HCT116 (cell line): ENCODE results near the gene DLG2. TPM values are rescaled to one million over a fixed set of nuclear protein-coding genes. Genes with fewer than 3 reads are reported as not detected.

Experiments
- ATAC-seq: fragments of 200-7000 bp; cut with Tn5 transposase; 2 replicates; pipeline ENCODE4 v1.9.1; 2020; ENCODE audit warnings: mild to moderate bottlenecking, moderate library complexity
- BruUV-seq: library from RNA; stranded (reverse); fragments of 400-500 nt; replicated peaks from 2 replicates; lab custom pipeline; 2021; lab: Mats Ljungman, UMichigan
- CTCF ChIA-PET: fragments of 300-600 bp; sonication (Branson Sonifier 250); formaldehyde crosslinking; loops from one replicate; lab custom pipeline; 2021; ENCODE audit warnings: antibody characterized with exemption; lab: Charles Lee
- POLR2A ChIA-PET: fragments of 300-600, 350-600 bp; sonication (Branson Sonifier 250); formaldehyde crosslinking; loops from one replicate; lab custom pipeline; 2021; ENCODE audit warnings: antibody characterized with exemption; lab: Charles Lee
- RAD21 ChIA-PET, 2 experiments: fragments of 300-600 bp; sonication (Branson Sonifier 250); formaldehyde crosslinking; loops; one replicate each; lab custom pipeline; 2023; ENCODE audit warnings: low total read pairs in 2 of 2; ENCODE audit not compliant: uncharacterized antibody in 2 of 2, unreplicated experiment in 2 of 2, low non-redundant PET in 1 of 2; lab: Charles Lee
- DNase-seq: peaks from one replicate; pipeline ENCODE4 v3.0.0-alpha.2; 2010; ENCODE audit warnings: low read depth, low spot score
- H2AFZ ChIP-seq: fragments of 200-600 bp; shearing (Covaris generic), sonication (generic); 2 replicates; pipeline ENCODE4 v1.6.1; 2017; ENCODE audit warnings: low read depth, mixed run types, mixed read lengths, antibody characterized with exemption, low read length; ENCODE audit not compliant: poor library complexity, severe bottlenecking
- H3K27ac ChIP-seq: 2 replicates; pipeline ENCODE4 v1.5.1; 2012; ENCODE audit warnings: low read depth, low read length
- H3K27me3 ChIP-seq: fragments of 200-600 bp; sonication (generic); 2 replicates; pipeline ENCODE4 v1.6.1; 2016; ENCODE audit warnings: mixed run types, low read length, mixed read lengths; ENCODE audit not compliant: insufficient read depth
- H3K36me3 ChIP-seq, 2 experiments: fragments of 200-500 bp in 1 of 2; fragments of 200-600 bp in 1 of 2; sonication (Bioruptor generic) in 1 of 2; sonication (generic) in 1 of 2; 2 replicates each; pipeline versions ENCODE4 v1.5.1 to v1.6.1; 2014 to 2016; ENCODE audit warnings: low read length in 2 of 2, inconsistent platforms in 1 of 2, mixed read lengths in 1 of 2, mixed run types in 1 of 2; ENCODE audit not compliant: insufficient read depth in 2 of 2, control insufficient read depth in 1 of 2
- H3K4me1 ChIP-seq, 2 experiments: fragments of 200-600 bp in 1 of 2; sonication (generic) in 1 of 2; 2 replicates each; pipeline versions ENCODE4 v1.5.1 to v1.6.1; 2012 to 2017; ENCODE audit warnings: low read length in 2 of 2, inconsistent platforms in 1 of 2, mild to moderate bottlenecking in 1 of 2, mixed read lengths in 1 of 2, mixed run types in 1 of 2, moderate library complexity in 1 of 2; ENCODE audit not compliant: insufficient read depth in 2 of 2, control insufficient read depth in 1 of 2
- H3K4me2 ChIP-seq: fragments of 200-600 bp; sonication (generic); 2 replicates; pipeline ENCODE4 v1.6.1; 2017; ENCODE audit warnings: mixed run types, low read length, mixed read lengths
- H3K4me3 ChIP-seq, 2 experiments: fragments of 200-600 bp in 1 of 2; sonication (generic) in 1 of 2; replicated peaks in 1 of 2; 2 replicates each; pipeline ENCODE4 v1.5.1; 2011 to 2016; ENCODE audit warnings: low read length in 2 of 2, control low read depth in 1 of 2, low read depth in 1 of 2, mild to moderate bottlenecking in 1 of 2, mixed read lengths in 1 of 2, mixed run types in 1 of 2
- H3K79me2 ChIP-seq: fragments of 200-600 bp; sonication (generic); 2 replicates; pipeline ENCODE4 v1.6.1; 2017; ENCODE audit warnings: mild to moderate bottlenecking, mixed run types, low read length, moderate library complexity, mixed read lengths; ENCODE audit not compliant: insufficient read depth
- H3K9ac ChIP-seq: fragments of 200-600 bp; sonication (generic); 2 replicates; pipeline ENCODE4 v1.6.1; 2016; ENCODE audit warnings: low read length, mixed read lengths
- H3K9me2 ChIP-seq: fragments of 200-600 bp; sonication (generic), shearing (Covaris generic); 2 replicates; pipeline ENCODE4 v1.6.1; 2017; ENCODE audit warnings: mixed run types, mild to moderate bottlenecking, moderate library complexity; ENCODE audit not compliant: insufficient read depth
- H3K9me3 ChIP-seq, 2 experiments: fragments of 200-500 bp in 1 of 2; fragments of 200-600 bp in 1 of 2; sonication (Bioruptor generic) in 1 of 2; sonication (generic) in 1 of 2; 2 replicates each; pipeline ENCODE4 v1.6.1; 2014 to 2017; ENCODE audit warnings: low read length in 2 of 2, mixed read lengths in 2 of 2, inconsistent platforms in 1 of 2, low read depth in 1 of 2, mild to moderate bottlenecking in 1 of 2, mixed run types in 1 of 2, moderate library complexity in 1 of 2; ENCODE audit not compliant: control insufficient read depth in 1 of 2, insufficient read depth in 1 of 2
- H4K20me1 ChIP-seq: fragments of 200-600 bp; sonication (generic), shearing (Covaris generic); 2 replicates; pipeline ENCODE4 v1.6.1; 2017; ENCODE audit warnings: mixed run types, mild to moderate bottlenecking, moderate library complexity; ENCODE audit not compliant: insufficient read depth
- CBX3 ChIP-seq: IDR thresholded peaks from 2 replicates; pipeline ENCODE4 v1.6.1; 2012; ENCODE audit warnings: low read depth
- CTCF ChIP-seq, 3 experiments: fragments of 200-600 bp in 1 of 3; sonication (generic) in 1 of 3; IDR thresholded peaks in 2 of 3; conservative IDR thresholded peaks in 1 of 3; 2 replicates each; pipeline ENCODE4 v1.5.1; 2012 to 2017; ENCODE audit warnings: low read depth in 2 of 3, low read length in 2 of 3, antibody characterized with exemption in 1 of 3, borderline replicate concordance in 1 of 3, control low read depth in 1 of 3, mild to moderate bottlenecking in 1 of 3, mixed read lengths in 1 of 3, mixed run types in 1 of 3, moderate library complexity in 1 of 3; ENCODE audit not compliant: insufficient read depth in 1 of 3
- RAD21 ChIP-seq: IDR thresholded peaks from 2 replicates; pipeline ENCODE4 v1.6.1; 2012; ENCODE audit warnings: low read depth, mild to moderate bottlenecking
- intact Hi-C: fragments of 100-400 bp; cut with micrococcal nuclease; formaldehyde crosslinking; loops from 2 replicates; pipeline ENCODE4 v1.10.0; 2022
- total RNA-seq: library from RNA; stranded (reverse); gene quantifications from one replicate; pipeline ENCODE4 v1.2.1, GENCODE V29; 2021; ENCODE audit not compliant: unreplicated experiment
- TF ChIP-seq, protein P1 (sequence below): IDR thresholded peaks from 2 replicates; pipeline ENCODE4 v1.6.1; 2012

DLG2 gene
- total RNA-seq, 1 experiment from 2014 or later = 2.4 TPM

DNA sequence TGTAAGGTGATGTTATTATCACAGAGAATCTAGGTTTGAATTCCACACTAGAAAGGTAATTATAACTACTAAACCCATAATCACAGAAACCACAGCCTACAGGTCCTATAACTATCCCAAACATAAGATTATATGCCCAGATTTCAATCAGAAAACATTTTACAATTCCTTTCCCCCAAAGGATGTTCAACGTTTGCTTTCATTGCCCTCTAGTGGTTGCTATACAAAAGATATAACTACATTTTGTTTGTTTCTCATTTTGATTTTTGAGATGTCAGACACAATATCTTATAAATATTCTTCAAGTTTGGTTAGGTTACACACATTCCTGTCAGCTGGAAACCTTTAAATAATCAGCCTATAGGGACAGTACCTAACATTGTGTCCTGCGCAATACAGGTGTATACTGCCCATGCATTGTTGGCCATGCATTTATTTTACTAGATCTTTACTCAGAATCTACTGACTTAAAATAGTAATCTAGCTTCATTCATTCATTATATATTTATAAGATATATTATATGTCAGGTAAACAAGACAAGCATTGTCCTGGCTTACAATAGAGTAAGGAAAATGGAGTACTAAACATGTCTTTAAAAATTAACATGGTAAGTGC lies 1810.5 kb downstream of the DLG2 start:
- BruUV-seq = no TSS peak
- no peak for DNase-seq
- no peak overlapping the region for H3K4me3 ChIP-seq

More for the DNA sequence above, 1810.5 kb downstream of the DLG2 start:
- CTCF ChIA-PET = interaction anchor here (0.9 to 6.0 kb wide), 3 partner anchors 11 to 949 kb away, joined by 4 to 31 read pairs (median 5); no protein-coding TSS in a partner anchor
- Histone ChIP-seq H3K79me2 (no peaks in the 10 kb centered on the region), H3K9me2 (no peaks in the 10 kb centered on the region), H4K20me1 (no peaks in the 10 kb centered on the region), H3K9ac (no peak overlapping the region), H3K27me3 (peaks cover 21% of the 10 kb centered on the region), H3K4me1 (peaks cover 0 to 4% of the 10 kb centered on the region in 2 experiments; a peak in 1 of 4 replicates), H3K9me3 (no peaks in the 10 kb centered on the region), H2AFZ (no peak overlapping the region), H3K27ac (no peak overlapping the region), H3K4me2 (no peak overlapping the region), H3K36me3 (no peaks in the 10 kb centered on the region)
- intact Hi-C loops = loop anchor here (1.0 to 5.0 kb wide), 2 partner anchors 523 to 574 kb away; no protein-coding TSS in a partner anchor
- ATAC-seq = peak; percentile 32; the same call in 1 of the 2 replicates
- RAD21 ChIA-PET = no interaction called here
- POLR2A ChIA-PET = no interaction called here
- TF ChIP-seq CTCF (IDR thresholded peaks at IDR 0.05 in 2 of 3, conservative IDR thresholded peaks at IDR 0.05 in 1 of 3; ENCODE audit: borderline replicate concordance in 1 of 3, insufficient read depth in 1 of 3, low read depth in 2 of 3, low read length in 2 of 3) (peak; percentile 31 to 70 (median 50); a peak in 4 of 6 replicates), RAD21 (peak; percentile 69), CBX3 (no peak)
- TF ChIP-seq, protein P1, sequence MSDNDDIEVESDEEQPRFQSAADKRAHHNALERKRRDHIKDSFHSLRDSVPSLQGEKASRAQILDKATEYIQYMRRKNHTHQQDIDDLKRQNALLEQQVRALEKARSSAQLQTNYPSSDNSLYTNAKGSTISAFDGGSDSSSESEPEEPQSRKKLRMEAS = no peak
